ENCODE results near the gene TNS1. TPM values are rescaled to one million over a fixed set of nuclear protein-coding genes. Genes with fewer than 3 reads are reported as not detected.

TNS1 gene
- polyA plus RNA-seq, 4 donors, result 57.5 to 82.9 (median 63.6) TPM

DNA sequence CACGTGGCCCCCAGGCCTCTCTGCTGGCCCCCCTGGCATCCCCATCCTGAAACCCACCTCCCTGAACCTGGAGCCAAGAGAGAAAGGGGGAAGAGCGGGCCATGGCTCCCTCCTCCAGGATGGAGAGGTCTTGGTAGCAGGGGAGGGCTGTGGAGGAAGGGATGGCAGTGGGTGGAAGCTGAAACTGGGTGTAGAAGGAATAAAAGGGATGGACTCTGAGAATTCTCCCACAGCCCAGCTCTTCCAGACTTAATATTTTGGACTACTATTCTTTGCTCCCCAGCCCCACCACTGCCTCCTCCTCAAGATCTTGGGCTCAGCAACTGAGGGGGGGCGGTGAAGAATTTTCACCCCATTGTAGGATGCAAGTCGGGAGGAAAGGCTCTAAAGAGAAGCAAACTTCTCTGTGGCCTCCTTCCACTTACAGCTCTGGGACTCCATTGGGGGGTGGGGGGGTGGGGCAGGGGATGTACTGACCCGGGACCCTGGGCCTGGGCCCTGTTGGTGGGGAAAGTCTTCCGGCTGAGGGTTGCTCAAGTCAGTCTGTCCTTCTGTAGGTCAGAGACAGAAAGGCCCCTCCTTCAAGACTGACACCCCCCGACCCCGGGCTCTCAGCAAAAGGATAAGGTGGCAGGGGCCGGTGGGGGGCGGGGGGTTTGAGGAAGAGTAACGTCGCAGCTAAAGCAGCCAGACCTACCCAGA lies 501 bp downstream of the TNS1 start:
- DNase-seq (ENCODE audit: low read depth in 4 of 4, low spot score in 3 of 4), result no peak

- no peak for DNase-seq (ENCODE audit: low read depth in 4 of 4, low spot score in 3 of 4)
Measured at GRCh38 chr2:218001629-218002028, 1.2 kb downstream of the TNS1 start.

- DNase-seq (ENCODE audit: low read depth in 4 of 4, low spot score in 3 of 4), result no peak
Measured at GRCh38 chr2:218000136-218000535, 2.7 kb downstream of the TNS1 start.

- no peak for DNase-seq (ENCODE audit: low read depth in 4 of 4, low spot score in 3 of 4)
Measured at GRCh38 chr2:217999595-217999959, 3.2 kb downstream of the TNS1 start.

- DNase-seq (ENCODE audit: low read depth in 4 of 4, low spot score in 3 of 4), result no peak
Measured at GRCh38 chr2:217998926-217999594, 3.7 kb downstream of the TNS1 start.

DNA sequence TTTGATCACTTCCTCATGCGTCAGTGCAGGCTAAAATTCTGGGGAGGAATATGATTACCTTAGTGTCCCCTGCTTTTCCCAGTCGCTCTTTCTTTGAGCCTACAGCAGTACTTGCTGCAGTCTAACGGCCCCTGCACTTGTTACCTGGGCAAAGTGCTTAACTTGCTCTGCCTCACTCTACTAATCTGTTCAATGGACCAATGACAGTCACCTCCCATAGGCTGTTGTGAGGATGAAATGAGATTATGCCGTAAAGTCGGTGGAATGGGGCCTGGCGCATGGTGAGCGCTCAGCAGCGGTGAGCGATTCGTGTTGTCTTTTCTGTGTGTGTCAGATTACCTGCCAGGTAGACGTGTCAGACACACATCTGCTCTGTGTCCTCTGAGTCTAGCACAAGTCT lies 5.3 kb downstream of the TNS1 start:
- DNase-seq (ENCODE audit: low read depth in 4 of 4, low spot score in 3 of 4), result no peak

GRCh38 chr2:217996361-217996760 lies 6.4 kb downstream of the TNS1 start:
- no peak for DNase-seq (ENCODE audit: low read depth in 4 of 4, low spot score in 3 of 4)

- no peak for DNase-seq (ENCODE audit: low read depth in 4 of 4, low spot score in 3 of 4)
Measured at GRCh38 chr2:217995731-217996231, 7.0 kb downstream of the TNS1 start.

DNA sequence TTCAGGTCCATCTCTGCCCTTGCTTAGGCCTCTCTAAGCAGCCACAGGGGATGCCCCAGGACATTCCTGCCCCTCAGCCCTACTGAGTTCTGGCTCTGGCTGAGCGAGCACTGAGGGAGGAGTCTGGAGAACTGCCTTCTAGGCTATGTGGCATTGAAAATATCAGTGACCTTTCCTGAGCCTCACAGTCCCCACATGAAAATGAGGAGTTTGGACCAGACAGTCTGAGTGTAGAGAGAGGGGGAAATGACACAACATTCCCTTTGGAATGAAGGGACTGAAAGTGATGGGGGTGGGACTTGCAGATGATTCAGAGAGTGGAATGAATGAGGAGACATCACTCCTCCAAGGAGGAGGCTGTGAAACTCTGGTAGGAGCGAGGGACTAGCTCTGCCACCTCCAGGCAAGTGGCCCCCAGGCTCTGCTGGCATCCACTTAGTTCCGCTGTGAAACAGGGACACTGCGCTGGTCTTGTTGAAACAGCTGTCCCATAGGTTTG lies 8.0 kb downstream of the TNS1 start:
- DNase-seq (ENCODE audit: low read depth in 4 of 4, low spot score in 3 of 4), result no peak

- no peak for DNase-seq (ENCODE audit: low read depth in 4 of 4, low spot score in 3 of 4)
Measured at GRCh38 chr2:217993817-217994463, 8.9 kb downstream of the TNS1 start.

- DNase-seq (ENCODE audit: low read depth in 4 of 4, low spot score in 3 of 4), result no peak
Measured at GRCh38 chr2:217993138-217993537, 9.7 kb downstream of the TNS1 start.

DNA sequence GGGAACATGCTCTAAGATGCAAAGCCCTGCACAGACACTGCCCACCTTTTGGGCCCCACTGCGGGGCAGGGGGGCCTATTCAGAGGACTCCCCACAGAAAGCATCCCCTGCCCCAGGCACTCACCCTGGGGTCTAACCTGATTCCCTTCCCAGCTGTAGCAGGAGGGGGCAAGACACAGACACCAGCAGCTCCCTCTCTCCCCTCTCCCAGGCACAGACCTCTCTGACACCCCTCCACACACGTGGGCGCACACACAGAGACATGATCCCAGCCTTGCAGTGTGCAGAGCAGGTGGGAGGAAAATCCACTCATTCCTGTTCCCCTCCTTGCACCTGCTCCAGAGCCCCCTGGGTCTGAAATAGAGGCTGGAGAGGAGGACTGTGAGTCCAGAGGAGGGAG lies 10.7 kb downstream of the TNS1 start:
- DNase-seq (ENCODE audit: low read depth in 4 of 4, low spot score in 3 of 4), result no peak

GRCh38 chr2:217990791-217991465 lies 11.9 kb downstream of the TNS1 start:
- no peak for DNase-seq (ENCODE audit: low read depth in 4 of 4, low spot score in 3 of 4)

GRCh38 chr2:217990389-217990788 lies 12.4 kb downstream of the TNS1 start:
- DNase-seq (ENCODE audit: low read depth in 4 of 4, low spot score in 3 of 4), result no peak

DNA sequence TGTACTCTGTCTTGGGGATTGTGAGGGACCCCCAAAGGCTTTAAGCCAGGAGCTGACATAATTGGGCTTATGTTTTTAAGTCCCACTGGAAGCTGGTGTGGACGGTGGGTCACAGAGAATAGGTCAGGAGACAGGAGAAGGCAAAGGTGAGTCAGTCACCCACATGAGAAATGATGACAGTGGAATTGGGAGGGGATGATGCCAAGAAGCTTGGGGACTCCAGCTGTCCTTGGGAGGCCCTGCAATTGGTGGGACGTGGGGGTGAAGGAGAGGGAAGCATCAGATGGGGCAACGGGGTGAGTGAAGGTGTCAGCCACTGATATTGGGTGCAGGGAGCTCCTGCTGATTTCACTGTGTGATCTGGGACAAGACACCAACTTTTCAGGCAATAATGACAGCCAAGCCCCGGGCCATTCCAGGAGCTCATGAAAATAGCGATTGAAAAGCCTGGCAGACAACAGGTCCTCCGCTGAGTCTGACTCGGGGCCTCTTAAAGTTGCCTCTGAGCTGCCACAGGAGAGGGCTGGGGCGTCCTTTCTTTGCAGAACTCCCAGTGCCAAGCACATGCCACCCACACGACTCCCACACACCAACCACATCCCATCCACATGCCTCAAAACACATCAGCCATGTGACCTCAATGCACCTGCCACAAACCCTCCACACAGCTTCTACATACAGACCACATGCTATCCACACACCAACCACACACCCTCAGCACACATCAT lies 13.4 kb downstream of the TNS1 start:
- no peak for DNase-seq (ENCODE audit: low read depth in 4 of 4, low spot score in 3 of 4)

DNA sequence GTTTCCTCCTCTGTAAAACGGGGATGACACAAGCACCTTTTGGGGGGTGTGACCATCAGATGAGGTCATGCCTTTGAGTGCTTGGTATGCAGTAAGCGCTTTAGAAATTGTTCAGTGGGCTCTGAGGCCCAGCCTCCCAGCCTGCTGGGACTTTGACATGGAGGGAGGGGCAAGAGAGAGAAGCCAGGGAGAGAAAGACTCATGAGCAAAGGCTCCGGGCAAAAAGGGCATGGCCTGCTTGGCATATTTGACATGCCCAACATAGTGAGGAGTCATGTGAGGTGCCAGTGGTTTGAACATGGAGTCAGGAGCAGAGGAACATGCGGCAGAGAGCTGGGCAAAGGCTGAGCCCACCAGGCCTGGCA lies 14.0 kb downstream of the TNS1 start:
- no peak for DNase-seq (ENCODE audit: low read depth in 4 of 4, low spot score in 3 of 4)

DNA sequence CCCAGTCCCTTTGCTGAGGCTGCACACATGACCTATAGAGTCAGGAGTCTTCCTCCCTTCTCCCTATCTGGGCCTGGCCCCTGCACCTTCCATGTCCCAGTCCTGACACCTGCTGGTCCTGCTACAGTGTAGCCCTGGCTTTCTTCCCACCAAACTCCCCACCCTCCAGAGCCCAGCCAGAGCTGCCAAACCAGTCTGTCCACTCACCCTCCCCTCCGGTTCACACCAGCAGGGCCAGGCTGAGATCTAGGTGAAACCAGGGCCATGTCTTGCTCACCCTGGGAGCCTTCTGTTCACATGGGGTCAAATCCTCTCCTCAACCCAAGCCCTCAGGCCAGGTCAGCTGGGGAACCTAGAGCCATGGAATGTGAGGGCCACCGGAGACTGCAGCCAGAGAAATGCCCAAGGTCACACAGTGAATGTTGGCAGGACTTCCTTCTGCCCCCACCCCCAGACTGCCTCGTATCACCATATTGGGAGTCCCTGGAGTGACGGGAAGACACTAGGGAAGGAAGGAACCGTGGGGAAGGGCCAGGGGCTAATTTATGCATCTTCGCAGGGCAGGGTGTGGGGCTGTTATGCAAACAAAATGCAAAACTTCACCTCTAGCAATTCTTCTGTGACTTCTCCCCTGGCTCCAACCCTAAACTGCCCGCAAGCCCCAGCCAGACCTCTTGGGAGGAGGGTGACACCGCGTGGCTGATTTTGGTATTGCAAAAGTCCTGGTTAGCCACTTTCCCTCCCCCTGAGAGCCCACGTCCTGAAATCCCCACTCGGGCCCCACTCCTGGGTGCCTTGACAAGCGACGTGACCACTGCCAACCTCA lies 14.6 kb downstream of the TNS1 start:
- DNase-seq (ENCODE audit: low read depth in 4 of 4, low spot score in 3 of 4), result peak in 1 of 4 donors; percentile 69

GRCh38 chr2:217987391-217987790 lies 15.4 kb downstream of the TNS1 start:
- DNase-seq (ENCODE audit: low read depth in 4 of 4, low spot score in 3 of 4), result no peak

- no peak for DNase-seq (ENCODE audit: low read depth in 4 of 4, low spot score in 3 of 4)
Measured at GRCh38 chr2:217986256-217986961, 16.4 kb downstream of the TNS1 start.
